ENCODE measurements around the gene TMEM117.

TMEM117 gene

DNA sequence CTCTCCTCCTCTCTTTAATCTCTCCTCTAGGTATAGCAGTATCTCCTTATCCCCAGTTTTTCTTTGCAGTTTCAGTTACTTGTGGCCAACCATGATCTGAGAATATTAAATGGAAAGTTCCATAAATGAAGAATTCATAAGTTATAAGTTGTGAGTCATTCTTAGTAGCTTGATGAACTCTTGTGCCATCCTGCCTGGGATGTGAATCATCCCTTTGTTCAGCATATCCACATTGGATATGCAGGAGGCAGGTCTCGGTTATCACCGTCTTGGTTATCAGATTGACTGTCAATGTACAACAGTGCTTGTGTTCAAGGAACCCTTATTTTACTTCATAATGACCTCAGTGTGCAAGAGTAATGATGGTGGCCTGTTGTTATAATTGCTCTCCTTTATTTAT, 134.0 kb downstream of the TMEM117 start:
- Histone ChIP-seq H3K79me2 (ENCODE audit: low read length) (no peaks in the 10 kb centered on the region), H3K9ac (ENCODE audit: low read length) (no peak overlapping the region), H3K36me3 (replicated peaks; ENCODE audit: low read depth, low read length) (no peaks in the 10 kb centered on the region), H3K27me3 (ENCODE audit: low read depth, low read length) (no peaks in the 10 kb centered on the region), H3K27ac (ENCODE audit: low read length) (no peak overlapping the region), H3K4me2 (ENCODE audit: low read length) (no peak overlapping the region), H2AFZ (ENCODE audit: low read depth, low read length) (no peak overlapping the region), H3K4me3 (ENCODE audit: low read length) (no peak overlapping the region), H3K4me1 (ENCODE audit: low read length) (no peaks in the 10 kb centered on the region), H3K9me3 (ENCODE audit: insufficient read depth, low read length) (no peaks in the 10 kb centered on the region), H4K20me1 (ENCODE audit: insufficient read depth, low read length) (no peaks in the 10 kb centered on the region)
- TF ChIP-seq CTCF (IDR thresholded peaks at IDR 0.05; ENCODE audit: low read depth, low read length) (no peak), EZH2phosphoT487 (IDR thresholded peaks at IDR 0.05; ENCODE audit: low read depth) (no peak)

GRCh38 chr12:43973385-43973784, 137.5 kb downstream of the TMEM117 start:
- Histone ChIP-seq H3K79me2 (ENCODE audit: low read length) (no peaks in the 10 kb centered on the region), H4K20me1 (ENCODE audit: insufficient read depth, low read length) (no peaks in the 10 kb centered on the region), H2AFZ (ENCODE audit: low read depth, low read length) (no peak overlapping the region), H3K9me3 (ENCODE audit: insufficient read depth, low read length) (no peaks in the 10 kb centered on the region), H3K4me1 (ENCODE audit: low read length) (no peaks in the 10 kb centered on the region), H3K9ac (ENCODE audit: low read length) (no peak overlapping the region), H3K36me3 (replicated peaks; ENCODE audit: low read depth, low read length) (no peaks in the 10 kb centered on the region), H3K4me2 (ENCODE audit: low read length) (no peak overlapping the region), H3K27me3 (ENCODE audit: low read depth, low read length) (no peaks in the 10 kb centered on the region), H3K27ac (ENCODE audit: low read length) (no peak overlapping the region), H3K4me3 (ENCODE audit: low read length) (no peak overlapping the region)
- TF ChIP-seq CTCF (IDR thresholded peaks at IDR 0.05; ENCODE audit: low read depth, low read length) (no peak), EZH2phosphoT487 (IDR thresholded peaks at IDR 0.05; ENCODE audit: low read depth) (no peak)

DNA sequence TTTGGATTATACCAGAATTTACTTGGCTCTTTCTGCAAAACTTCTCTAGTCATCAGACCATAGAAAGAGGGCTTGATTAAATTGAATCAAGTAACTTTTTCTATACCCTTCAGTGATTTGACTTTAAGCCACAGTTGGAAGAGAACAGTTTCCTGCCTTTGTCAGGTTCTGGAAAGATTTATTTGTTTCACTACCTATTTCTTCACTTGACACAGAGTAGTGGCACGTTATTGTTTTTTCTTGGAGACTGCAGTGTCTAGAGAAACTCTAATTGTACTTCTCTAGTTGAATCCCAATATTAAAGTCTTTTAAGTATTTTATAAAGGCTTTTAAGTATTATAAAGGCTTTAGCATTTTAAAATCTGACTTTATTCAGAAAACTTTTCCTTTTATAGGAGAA, 138.1 kb downstream of the TMEM117 start:
- Histone ChIP-seq H3K4me2 (ENCODE audit: low read length) (no peak overlapping the region), H4K20me1 (ENCODE audit: insufficient read depth, low read length) (no peaks in the 10 kb centered on the region), H2AFZ (ENCODE audit: low read depth, low read length) (no peak overlapping the region), H3K4me1 (ENCODE audit: low read length) (no peaks in the 10 kb centered on the region), H3K4me3 (ENCODE audit: low read length) (no peak overlapping the region), H3K27ac (ENCODE audit: low read length) (no peak overlapping the region), H3K27me3 (ENCODE audit: low read depth, low read length) (no peaks in the 10 kb centered on the region), H3K9ac (ENCODE audit: low read length) (no peak overlapping the region), H3K9me3 (ENCODE audit: insufficient read depth, low read length) (no peaks in the 10 kb centered on the region), H3K79me2 (ENCODE audit: low read length) (no peaks in the 10 kb centered on the region), H3K36me3 (replicated peaks; ENCODE audit: low read depth, low read length) (no peaks in the 10 kb centered on the region)
- TF ChIP-seq EZH2phosphoT487 (IDR thresholded peaks at IDR 0.05; ENCODE audit: low read depth) (no peak), CTCF (IDR thresholded peaks at IDR 0.05; ENCODE audit: low read depth, low read length) (no peak)

GRCh38 chr12:43976027-43976426, 140.1 kb downstream of the TMEM117 start:
- Histone ChIP-seq H2AFZ (ENCODE audit: low read depth, low read length) (no peak overlapping the region), H4K20me1 (ENCODE audit: insufficient read depth, low read length) (no peaks in the 10 kb centered on the region), H3K9me3 (ENCODE audit: insufficient read depth, low read length) (no peaks in the 10 kb centered on the region), H3K36me3 (replicated peaks; ENCODE audit: low read depth, low read length) (no peaks in the 10 kb centered on the region), H3K4me1 (ENCODE audit: low read length) (no peaks in the 10 kb centered on the region), H3K79me2 (ENCODE audit: low read length) (no peaks in the 10 kb centered on the region), H3K4me3 (ENCODE audit: low read length) (no peak overlapping the region), H3K27ac (ENCODE audit: low read length) (no peak overlapping the region), H3K9ac (ENCODE audit: low read length) (no peak overlapping the region), H3K27me3 (ENCODE audit: low read depth, low read length) (no peaks in the 10 kb centered on the region), H3K4me2 (ENCODE audit: low read length) (no peak overlapping the region)
- no peak for TF ChIP-seq CTCF (IDR thresholded peaks at IDR 0.05; ENCODE audit: low read depth, low read length)
- no peak for TF ChIP-seq EZH2phosphoT487 (IDR thresholded peaks at IDR 0.05; ENCODE audit: low read depth)
